ENCODE results near the gene DIS3L2.

GRCh38 chr2:232282508-232283055 lies 321.1 kb downstream of the DIS3L2 start:
- TF ChIP-seq CTCF (conservative IDR thresholded peaks at IDR 0.05) (no peak), EZH2 (IDR thresholded peaks at IDR 0.05; ENCODE audit: low read depth) (no peak)
